ENCODE measurements around the gene C10orf90.

DNA sequence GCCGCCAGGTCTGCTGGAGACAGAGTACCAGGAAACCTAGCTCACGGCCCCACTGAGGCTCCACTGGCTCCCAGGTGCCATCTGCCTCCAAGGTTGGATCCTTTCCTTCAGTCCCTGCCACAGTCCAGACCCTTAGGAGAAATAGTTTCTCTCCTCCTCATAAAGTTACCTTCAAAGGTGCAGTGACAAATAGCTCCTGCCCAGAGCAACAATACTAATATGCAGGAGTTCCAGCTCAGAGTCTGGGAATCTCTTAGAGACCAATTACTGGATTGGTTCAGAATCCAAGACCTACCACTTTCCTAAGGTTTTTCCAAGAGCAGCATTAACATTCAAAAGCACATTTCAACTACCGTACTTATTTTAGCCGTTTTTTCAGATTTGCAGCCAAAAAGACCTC lies 241.2 kb downstream of the C10orf90 start:
- TF ChIP-seq, protein P1, sequence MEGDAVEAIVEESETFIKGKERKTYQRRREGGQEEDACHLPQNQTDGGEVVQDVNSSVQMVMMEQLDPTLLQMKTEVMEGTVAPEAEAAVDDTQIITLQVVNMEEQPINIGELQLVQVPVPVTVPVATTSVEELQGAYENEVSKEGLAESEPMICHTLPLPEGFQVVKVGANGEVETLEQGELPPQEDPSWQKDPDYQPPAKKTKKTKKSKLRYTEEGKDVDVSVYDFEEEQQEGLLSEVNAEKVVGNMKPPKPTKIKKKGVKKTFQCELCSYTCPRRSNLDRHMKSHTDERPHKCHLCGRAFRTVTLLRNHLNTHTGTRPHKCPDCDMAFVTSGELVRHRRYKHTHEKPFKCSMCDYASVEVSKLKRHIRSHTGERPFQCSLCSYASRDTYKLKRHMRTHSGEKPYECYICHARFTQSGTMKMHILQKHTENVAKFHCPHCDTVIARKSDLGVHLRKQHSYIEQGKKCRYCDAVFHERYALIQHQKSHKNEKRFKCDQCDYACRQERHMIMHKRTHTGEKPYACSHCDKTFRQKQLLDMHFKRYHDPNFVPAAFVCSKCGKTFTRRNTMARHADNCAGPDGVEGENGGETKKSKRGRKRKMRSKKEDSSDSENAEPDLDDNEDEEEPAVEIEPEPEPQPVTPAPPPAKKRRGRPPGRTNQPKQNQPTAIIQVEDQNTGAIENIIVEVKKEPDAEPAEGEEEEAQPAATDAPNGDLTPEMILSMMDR (conservative IDR thresholded peaks at IDR 0.05 in 1 of 2, IDR thresholded peaks at IDR 0.05 in 1 of 2; ENCODE audit: extremely low read depth in 1 of 2, insufficient read depth in 1 of 2, low read depth in 1 of 2, low read length in 2 of 2), result no peak
- no peak for TF ChIP-seq EZH2 (IDR thresholded peaks at IDR 0.05; ENCODE audit: borderline replicate concordance, low read length)
